VCaP (cell line): ENCODE data around the gene PLPP2.

Experiments used
- H3K27ac ChIP-seq: fragments of 450-650 bp; 2 replicates; pipeline ENCODE4 v1.5.1; 2017
- CTCF ChIP-seq: fragments of 450-650 bp; conservative IDR thresholded peaks from 2 replicates; pipeline ENCODE4 v1.5.1; 2017; ENCODE audit warnings: mild to moderate bottlenecking, moderate library complexity

PLPP2 gene

DNA sequence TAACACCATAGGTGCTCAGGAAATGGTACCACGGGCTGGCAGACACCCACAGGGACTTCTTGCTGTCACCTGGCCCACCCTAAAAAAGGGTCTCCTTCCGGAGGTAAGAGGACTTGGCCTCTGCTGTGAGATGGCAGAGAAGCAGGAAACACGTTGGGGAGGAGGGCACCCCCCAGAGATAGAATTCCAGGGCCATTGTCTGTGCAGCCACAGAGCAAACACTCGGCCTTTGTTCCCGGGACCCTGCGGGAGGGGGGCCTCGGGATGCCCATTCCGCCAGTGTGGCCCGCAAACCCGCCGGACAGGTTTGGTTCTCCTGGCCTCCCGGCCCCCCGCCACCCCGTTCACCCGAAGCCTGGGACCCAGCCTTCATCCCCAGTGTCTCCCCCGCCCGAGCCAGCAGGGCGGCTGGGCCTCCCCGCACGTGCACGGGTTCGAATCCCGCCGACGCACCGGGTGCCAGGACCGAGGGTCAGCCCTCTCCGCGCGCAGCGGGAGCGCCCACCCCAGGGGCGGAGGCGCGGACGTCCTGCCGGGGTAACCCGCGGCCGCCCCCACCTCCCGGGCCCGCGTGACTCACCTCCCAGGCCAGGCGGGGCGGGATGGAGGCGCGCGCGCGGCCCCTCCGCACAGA is 714 bp downstream of the PLPP2 start:
- no peak for TF ChIP-seq CTCF
- H3K27ac ChIP-seq = peak overlapping the region; percentile 66

- no peak for TF ChIP-seq CTCF
- peak overlapping the region; percentile 66 for H3K27ac ChIP-seq
These were observed 1.4 kb downstream of the PLPP2 start for GRCh38 chr19:289651-290371.

DNA sequence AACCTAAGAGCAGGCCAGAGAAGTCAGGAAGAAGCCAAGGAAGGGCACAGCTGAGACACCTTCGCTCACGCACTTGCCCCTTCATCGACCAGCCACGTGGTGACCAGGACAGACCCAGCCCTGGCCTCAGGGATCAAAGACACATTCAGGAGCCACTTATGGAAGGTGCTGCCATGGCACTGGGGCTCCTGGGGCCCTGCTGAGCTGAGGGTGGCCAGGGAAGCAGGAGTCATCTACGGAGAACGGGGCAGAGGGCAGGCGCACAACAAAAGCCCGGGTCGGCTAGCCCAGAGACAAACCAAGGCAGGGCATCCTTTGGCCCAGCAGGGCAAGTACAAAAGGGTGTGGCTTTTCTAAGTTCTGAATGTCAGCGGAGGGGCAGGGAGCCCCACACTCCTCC is 2.3 kb downstream of the PLPP2 start:
- no peak for TF ChIP-seq CTCF
- no peak overlapping the region for H3K27ac ChIP-seq

DNA sequence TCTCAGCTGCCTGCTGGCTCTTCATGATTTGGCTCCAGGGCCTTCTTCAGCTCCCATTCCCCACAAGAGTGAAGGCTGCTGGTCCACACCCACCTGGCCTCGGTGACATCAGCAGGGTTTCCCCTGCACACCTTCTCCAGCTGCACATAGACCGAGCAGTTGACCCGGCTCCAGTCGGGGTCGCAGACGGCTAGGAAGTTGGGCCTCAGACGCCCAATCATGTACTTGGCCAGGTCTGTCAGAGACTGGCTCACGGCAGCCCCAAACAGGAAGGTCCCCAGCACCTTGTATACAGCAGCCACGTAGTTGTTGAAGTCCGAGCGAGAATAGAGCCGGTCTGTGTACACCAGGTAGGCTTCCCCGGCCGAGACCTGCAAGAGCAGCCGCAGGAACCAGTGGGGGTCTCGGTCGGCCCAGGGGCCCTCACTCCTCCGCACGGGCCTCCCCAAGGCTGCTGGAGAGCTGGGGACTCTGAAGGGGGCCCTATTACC is 3.8 kb downstream of the PLPP2 start:
- H3K27ac ChIP-seq = no peak overlapping the region
- no peak for TF ChIP-seq CTCF

DNA sequence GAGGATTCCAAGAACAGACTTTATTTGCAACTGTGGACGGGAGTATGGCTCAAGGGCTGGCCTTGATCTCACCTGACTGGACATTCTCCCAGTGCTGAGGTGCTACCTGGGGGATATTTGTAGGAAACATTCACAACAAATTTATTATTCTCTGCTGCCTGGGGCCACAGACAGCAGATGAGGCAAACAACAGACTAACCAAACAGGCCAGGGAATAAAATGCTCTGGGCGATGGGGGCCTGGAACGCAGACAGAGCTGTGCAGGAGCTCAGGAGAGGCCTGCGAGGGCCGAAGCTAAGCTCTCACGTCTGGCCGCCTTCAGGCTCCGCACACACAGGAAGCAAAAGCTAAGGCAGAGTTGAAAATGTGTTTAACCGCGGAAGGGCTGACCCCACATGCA is 7.8 kb downstream of the PLPP2 start:
- no peak for TF ChIP-seq CTCF

DNA sequence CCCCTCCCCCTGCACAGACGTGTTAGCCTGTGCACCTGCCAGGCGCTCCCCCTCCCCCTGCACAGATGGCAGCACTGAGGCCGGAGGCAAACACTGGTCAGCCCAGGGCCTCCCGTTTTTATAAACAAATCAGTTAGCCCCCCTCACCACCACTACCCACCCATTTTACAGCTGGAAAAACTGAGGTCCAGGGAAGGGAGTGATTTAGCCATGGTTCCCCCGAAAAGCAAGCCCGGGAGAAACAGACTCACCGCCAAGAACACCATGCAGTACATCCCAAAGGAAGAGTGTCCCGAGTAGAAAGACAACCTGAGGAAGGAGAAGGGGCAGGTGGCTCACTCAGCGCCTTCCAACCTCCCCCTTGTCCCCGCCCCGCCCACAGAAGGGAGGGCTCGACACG is 8.7 kb downstream of the PLPP2 start:
- no peak overlapping the region for H3K27ac ChIP-seq
- TF ChIP-seq CTCF = no peak

More for the DNA sequence above, 7.8 kb downstream of the PLPP2 start:
- no peak overlapping the region for H3K27ac ChIP-seq

GRCh38 chr19:281992-282391 is 9.2 kb downstream of the PLPP2 start:
- no peak overlapping the region for H3K27ac ChIP-seq
- TF ChIP-seq CTCF = no peak
